NOMO-1 treated with dmso at 0.1 percent for 144 hours (cell line): Measurements from ENCODE around the gene RPTOR.
"Not testable (repeated sequence)": the region's sequence is repeated elsewhere in the genome, so short reads cannot be mapped to it uniquely, and the experiment has no call there.

Source experiments
- DNase-seq: peaks from one replicate; lab custom pipeline; 2025; ENCODE audit not compliant: unreplicated experiment; lab: John Stamatoyannopoulos, UW

The RPTOR gene

DNA sequence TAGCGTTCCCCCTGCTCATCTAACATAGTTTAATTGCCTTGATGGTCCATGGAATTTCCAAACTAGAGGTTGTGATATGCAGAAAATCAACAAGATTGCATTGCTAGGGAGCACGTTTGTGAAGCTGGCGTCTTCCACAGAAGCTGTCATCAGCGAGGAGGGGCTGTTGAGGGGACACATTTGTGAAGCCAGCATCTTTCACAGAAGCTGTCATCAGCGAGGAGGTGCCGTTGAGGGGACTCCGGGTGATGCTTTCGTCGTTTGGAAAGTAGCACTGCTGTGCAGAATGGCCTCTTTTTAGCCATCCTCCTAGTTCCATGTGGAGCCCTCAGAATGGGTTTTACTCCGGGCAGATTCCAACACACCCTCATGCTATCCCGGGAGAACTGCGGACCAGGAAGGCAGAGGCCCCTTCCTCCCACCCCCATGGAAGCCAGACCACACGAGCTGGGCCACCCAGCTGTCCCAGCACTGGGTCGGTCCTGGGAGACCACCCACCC lies 327.4 kb downstream of the RPTOR start:
- DNase-seq = no peak

- no peak for DNase-seq
Measured at GRCh38 chr17:80872501-80873306, 328.1 kb downstream of the RPTOR start.

DNA sequence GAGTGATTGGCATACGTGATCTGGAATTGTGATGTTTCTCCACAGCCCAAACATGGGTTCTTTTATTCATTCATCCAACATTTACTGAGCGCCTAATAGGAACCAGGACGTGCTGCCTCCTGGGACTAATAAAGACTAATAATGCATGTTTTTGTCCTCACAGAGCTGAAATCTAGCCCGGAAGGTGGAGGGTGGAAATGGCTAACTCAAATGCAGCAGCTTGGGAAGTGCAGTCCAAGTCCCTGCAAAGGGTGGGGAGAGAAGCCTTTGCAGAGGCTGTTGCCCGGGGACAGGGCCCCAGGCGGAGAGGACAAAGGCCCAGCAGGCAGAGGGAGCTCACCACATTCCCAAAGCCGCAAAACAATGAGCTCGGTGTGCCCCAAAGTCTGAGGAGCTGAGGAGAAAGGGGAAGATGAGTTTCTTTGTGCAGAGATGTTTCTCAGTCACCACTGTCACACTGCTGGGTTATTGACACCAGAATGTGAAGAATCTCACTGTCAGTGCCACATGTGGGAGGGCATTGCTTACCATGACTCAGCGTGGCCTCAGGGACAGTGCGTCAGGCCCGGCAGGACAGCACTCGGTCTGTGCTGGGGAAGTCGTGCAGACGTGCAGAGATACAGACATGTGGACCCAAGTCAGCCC lies 328.8 kb downstream of the RPTOR start:
- DNase-seq = no peak

- DNase-seq = no peak
Measured at GRCh38 chr17:80874866-80875445, 330.3 kb downstream of the RPTOR start.

DNA sequence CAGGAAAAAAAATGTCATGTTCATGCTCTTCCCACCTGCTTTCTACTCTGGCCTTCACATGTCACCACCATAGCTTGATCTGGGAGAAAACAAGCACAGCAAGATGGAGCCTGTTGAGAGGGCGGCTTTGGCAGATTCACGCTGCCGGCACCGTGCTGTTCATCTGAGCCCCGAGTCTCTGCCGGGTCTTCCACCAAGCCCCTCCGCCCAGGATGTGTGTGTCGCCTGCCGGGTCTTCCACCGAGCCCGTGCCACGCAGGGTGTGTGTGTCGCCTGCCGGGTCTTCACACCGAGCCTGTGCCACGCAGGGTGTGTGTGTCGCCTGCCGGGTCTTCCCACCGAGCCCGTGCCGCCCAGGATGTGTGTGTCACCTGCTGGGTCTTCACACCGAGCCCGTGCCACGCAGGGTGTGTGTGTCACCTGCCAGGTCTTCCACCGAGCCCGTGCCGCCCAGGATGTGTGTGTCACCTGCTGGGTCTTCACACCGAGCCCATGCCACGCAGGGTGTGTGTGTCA lies 330.9 kb downstream of the RPTOR start:
- DNase-seq = not testable (repeated sequence)

GRCh38 chr17:80876456-80876949 lies 331.9 kb downstream of the RPTOR start:
- not testable (repeated sequence) for DNase-seq

DNA sequence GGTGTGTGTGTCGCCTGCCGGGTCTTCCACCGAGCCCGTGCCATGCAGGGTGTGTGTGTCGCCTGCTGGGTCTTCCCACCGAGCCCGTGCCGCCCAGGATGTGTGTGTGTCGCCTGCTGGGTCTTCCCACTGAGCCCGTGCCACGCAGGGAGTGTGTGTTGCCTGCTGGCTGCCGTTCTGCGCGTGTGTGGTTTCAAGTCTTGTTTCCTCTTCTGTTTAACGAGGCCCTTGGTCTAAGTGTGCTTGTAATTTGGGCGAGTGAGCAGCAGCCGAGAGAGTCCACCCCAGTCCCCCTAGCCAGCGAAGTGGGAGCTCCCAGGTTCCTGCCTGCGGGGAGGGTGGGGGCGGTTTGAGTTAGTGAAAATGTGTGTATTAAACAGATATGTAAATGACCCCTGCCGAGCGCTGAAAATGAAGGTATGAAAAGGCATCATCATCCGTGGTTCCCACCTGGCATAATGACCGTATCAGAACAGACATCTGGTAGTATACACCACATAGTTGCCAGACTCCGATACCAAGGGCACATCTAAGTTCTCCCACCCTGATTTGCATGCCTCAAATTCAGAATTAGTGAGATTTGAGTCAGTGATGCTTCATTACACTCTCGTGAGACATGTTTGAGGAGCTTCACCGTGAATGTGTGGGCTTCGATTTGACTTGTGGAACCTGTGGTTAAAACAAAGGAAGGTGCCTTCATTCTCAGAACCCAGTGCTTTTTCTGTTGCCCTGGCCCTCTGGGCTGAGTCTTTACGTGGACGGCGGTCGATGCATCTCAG lies 332.5 kb downstream of the RPTOR start:
- no peak for DNase-seq

GRCh38 chr17:80877729-80878303 lies 333.2 kb downstream of the RPTOR start:
- DNase-seq = no peak

- no peak for DNase-seq
Measured at GRCh38 chr17:80878876-80879722, 334.5 kb downstream of the RPTOR start.

- no peak for DNase-seq
Measured at GRCh38 chr17:80879723-80880647, 335.3 kb downstream of the RPTOR start.

- DNase-seq = no peak
Measured at GRCh38 chr17:80880648-80880985, 336.0 kb downstream of the RPTOR start.

- no peak for DNase-seq
Measured at GRCh38 chr17:80881306-80881705, 336.7 kb downstream of the RPTOR start.

GRCh38 chr17:80882323-80882722 lies 337.7 kb downstream of the RPTOR start:
- DNase-seq = no peak

GRCh38 chr17:80882926-80883685 lies 338.5 kb downstream of the RPTOR start:
- no peak for DNase-seq

GRCh38 chr17:80883831-80884735 lies 339.4 kb downstream of the RPTOR start:
- DNase-seq = no peak

DNA sequence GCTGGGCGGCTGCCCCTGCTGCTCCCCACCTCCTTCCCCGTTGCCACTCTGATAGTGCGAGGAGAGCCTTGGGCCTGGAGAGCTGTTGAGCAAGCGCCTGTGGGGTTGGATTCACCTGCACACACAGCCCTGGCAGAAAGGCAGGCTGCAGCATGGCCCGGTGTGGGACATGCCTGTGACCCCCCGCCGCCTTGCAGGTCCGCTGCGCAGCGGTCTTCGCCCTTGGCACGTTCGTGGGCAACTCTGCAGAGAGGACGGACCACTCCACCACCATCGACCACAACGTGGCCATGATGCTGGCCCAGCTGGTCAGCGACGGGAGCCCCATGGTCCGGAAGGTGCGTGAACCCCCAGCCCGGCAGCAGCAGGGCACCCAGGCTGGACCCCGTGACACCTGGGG lies 340.2 kb downstream of the RPTOR start:
- no peak for DNase-seq
